Activated naive CD4-positive, alpha-beta T cell treated with anti-CD3 and anti-CD28 coated beads for 36 hours (primary cell): Measurements from ENCODE around the gene ARMC3. TPM values are rescaled to one million over a fixed set of nuclear protein-coding genes. Genes with fewer than 3 reads are reported as not detected.

Experiments
- CTCF ChIA-PET: fragments of 350-600 bp; sonication (Branson Sonifier 250); formaldehyde crosslinking; loops from one replicate; lab custom pipeline; 2021; ENCODE audit warnings: antibody characterized with exemption; lab: Charles Lee
- DNase-seq: peaks from one replicate; pipeline ENCODE4 v3.0.0-alpha.2; 2020
- H3K27ac Mint-ChIP-seq: one replicate; pipeline ENCODE4 v1.8.0; 2021; ENCODE audit warnings: mild to moderate bottlenecking, mixed read lengths
- H3K27me3 Mint-ChIP-seq: one replicate; pipeline ENCODE4 v1.8.0; 2021; ENCODE audit warnings: low read depth, mixed read lengths
- H3K36me3 Mint-ChIP-seq: one replicate; pipeline ENCODE4 v1.8.0; 2021; ENCODE audit warnings: low read depth, mixed read lengths
- H3K4me1 Mint-ChIP-seq: one replicate; pipeline ENCODE4 v1.8.0; 2021; ENCODE audit warnings: low read depth, mixed read lengths
- H3K4me3 Mint-ChIP-seq: one replicate; pipeline ENCODE4 v1.8.0; 2021; ENCODE audit warnings: mild to moderate bottlenecking, moderate library complexity, mixed read lengths
- H3K9me3 Mint-ChIP-seq: one replicate; pipeline ENCODE4 v1.8.0; 2021; ENCODE audit warnings: mixed read lengths
- intact Hi-C: fragments of 100-400 bp; cut with micrococcal nuclease; formaldehyde crosslinking; loops from one replicate; pipeline ENCODE4 v1.15.1; 2023
- total RNA-seq, 2 experiments: library from RNA; stranded (reverse); gene quantifications; one replicate each; pipeline ENCODE4 v1.2.3, GENCODE V29; 2021

The ARMC3 gene
- total RNA-seq, 2 experiments from 2014 or later, result not detected

DNA sequence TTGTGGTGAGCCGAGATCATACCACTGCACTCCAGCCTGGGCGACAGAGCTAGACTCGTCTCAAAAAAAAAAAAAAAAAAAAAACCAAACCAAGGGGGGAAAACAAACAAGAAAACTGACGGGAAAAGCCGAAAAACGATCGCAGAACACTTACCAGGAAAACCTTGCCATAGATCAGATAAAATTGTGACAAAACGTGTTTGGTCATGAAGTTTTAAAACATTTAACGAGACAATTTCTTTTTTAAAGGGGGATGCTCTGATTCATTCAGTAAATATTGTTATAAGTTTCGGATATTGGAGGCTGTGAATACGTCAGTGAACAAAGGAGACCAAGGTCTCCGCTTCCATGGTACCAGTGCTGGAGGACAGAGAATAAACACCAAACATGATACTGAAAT lies 77.3 kb downstream of the ARMC3 start:
- peaks cover 12% of the 10 kb centered on the region for H3K27me3 Mint-ChIP-seq
- CTCF ChIA-PET, result no interaction called here

DNA sequence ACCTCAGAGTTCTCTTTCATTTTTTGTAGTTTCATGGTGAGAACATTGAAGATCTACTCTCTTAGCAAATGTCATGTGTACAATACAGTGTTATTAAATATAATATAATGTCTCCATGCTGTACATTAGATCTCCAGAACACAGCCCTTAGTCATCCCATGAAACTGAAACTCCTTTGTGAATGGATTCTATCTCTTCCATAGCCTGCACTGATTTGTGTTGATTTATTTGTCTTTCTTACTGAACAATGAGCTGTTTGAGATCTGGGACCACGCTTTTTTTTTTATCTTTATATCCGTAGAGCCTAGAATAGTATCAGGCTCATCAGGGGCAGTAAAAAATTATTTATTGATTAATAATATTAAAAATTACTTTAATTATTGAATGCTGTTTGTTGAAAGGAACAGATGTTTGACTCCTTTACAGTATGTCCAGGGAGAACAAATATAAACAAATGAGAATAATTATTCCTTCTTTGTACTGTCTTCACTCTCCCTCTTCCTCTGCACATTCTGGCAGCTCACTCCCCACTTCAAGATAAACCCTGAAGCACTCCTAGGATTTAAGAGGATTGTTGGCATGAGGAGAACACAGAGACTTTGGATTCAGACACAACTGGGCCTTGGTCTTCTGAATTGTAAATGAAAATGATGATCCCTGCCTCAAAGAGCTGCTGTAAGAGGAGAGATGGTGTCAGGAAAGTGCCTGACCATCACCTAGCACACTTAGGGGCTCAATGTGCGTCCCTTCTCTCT lies 85.9 kb downstream of the ARMC3 start:
- Mint-ChIP-seq H3K4me1 (no peaks in the 10 kb centered on the region), H3K9me3 (no peaks in the 10 kb centered on the region), H3K36me3 (no peaks in the 10 kb centered on the region), H3K4me3 (no peak overlapping the region), H3K27me3 (peaks cover 7% of the 10 kb centered on the region), H3K27ac (no peak overlapping the region)
- intact Hi-C loops, result no loop called here
- CTCF ChIA-PET, result no interaction called here
- DNase-seq, result no peak

More for the DNA sequence above, 77.3 kb downstream of the ARMC3 start:
- H3K9me3 Mint-ChIP-seq, result no peaks in the 10 kb centered on the region
- H3K27ac Mint-ChIP-seq, result no peak overlapping the region
- H3K4me1 Mint-ChIP-seq, result no peaks in the 10 kb centered on the region
- H3K36me3 Mint-ChIP-seq, result no peaks in the 10 kb centered on the region
- no peak for DNase-seq
- no peak overlapping the region for H3K4me3 Mint-ChIP-seq
- intact Hi-C loops, result no loop called here

DNA sequence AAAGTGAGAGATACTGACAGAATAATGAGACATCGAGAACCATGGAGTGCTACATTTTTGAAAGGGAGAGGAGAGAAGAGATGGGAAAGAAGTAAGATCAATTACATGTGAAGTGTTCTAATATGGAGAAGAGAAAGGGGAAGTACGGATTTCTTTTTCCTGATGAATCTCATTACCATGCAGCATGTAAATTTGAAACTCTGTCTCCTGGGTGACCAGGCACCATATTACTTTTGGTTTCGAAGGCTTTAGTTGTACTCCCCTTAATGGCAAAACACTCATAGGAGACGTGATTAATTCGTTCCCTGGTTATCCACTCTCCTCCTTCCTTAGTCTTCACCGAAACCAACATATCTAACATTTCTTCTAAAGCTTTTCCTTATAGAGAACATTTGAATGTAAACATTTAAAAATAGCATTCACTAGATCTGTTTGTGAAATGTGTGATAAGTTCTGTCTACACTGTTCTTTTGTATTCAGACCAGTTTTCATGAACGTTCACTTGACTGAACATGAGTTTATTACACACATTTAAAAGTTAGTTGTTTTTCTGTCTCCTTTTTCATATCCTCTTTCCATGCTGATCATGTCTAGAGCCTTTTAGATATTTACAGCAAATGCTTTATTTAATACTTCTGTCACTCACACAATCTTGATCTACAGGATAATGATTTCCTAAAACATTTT lies 87.3 kb downstream of the ARMC3 start:
- Mint-ChIP-seq H3K36me3 (no peaks in the 10 kb centered on the region), H3K9me3 (no peaks in the 10 kb centered on the region), H3K27me3 (peaks cover 7% of the 10 kb centered on the region), H3K4me1 (no peaks in the 10 kb centered on the region), H3K27ac (no peak overlapping the region), H3K4me3 (no peak overlapping the region)
- DNase-seq, result no peak
- intact Hi-C loops, result no loop called here
- CTCF ChIA-PET, result interaction anchor here (0.7 kb wide), 1 partner anchor 1077 kb away, joined by 3 read pairs; no protein-coding TSS in a partner anchor

DNA sequence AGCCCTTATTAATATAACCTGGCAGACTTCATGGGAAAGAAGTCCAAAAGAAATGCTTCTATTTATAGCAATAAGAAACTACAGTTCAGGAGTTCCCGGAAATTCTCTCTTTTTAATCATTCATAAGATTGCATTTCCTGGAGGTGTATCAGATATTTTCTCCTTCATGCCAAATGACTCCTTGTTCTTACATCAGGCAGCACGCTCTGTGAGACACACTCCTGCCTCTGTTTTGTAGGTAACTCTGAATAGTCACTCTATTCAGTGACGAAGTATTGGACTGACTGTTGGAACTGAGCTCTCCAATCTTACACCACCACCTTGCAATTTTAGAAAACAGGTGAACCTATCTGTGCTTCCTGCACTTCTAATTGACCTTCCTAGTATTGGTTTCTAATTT lies 88.8 kb downstream of the ARMC3 start:
- H3K9me3 Mint-ChIP-seq, result peaks cover 2% of the 10 kb centered on the region
- no peaks in the 10 kb centered on the region for H3K4me1 Mint-ChIP-seq
- H3K4me3 Mint-ChIP-seq, result no peak overlapping the region
- no peak for DNase-seq
- H3K27ac Mint-ChIP-seq, result no peak overlapping the region
- no peaks in the 10 kb centered on the region for H3K36me3 Mint-ChIP-seq
- H3K27me3 Mint-ChIP-seq, result peaks cover 12% of the 10 kb centered on the region
- CTCF ChIA-PET, result no interaction called here
- intact Hi-C loops, result no loop called here

DNA sequence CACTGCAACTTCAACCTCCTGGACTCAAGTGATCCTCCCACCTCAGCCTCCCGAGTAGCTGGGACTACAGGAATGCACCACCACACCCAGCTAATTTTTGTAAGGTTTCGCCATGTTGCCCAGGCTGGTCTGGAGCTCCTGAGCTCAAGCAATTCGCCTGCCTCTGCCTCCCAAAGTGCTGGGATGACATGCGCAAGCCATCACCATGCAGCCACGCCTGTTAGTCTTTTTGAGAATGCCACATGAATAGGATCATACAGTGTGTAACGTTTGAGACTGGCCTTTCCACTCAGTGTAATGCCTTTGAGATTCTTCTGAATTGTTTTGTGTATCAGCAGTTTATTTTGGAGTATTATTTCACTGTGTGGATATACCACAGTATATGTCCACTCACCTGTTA lies 91.8 kb downstream of the ARMC3 start:
- Mint-ChIP-seq H3K4me3 (no peak overlapping the region), H3K9me3 (peaks cover 6% of the 10 kb centered on the region), H3K36me3 (peaks cover 1% of the 10 kb centered on the region), H3K27me3 (peaks cover 18% of the 10 kb centered on the region), H3K4me1 (no peaks in the 10 kb centered on the region), H3K27ac (no peak overlapping the region)
- CTCF ChIA-PET, result no interaction called here
- intact Hi-C loops, result no loop called here
- no peak for DNase-seq

DNA sequence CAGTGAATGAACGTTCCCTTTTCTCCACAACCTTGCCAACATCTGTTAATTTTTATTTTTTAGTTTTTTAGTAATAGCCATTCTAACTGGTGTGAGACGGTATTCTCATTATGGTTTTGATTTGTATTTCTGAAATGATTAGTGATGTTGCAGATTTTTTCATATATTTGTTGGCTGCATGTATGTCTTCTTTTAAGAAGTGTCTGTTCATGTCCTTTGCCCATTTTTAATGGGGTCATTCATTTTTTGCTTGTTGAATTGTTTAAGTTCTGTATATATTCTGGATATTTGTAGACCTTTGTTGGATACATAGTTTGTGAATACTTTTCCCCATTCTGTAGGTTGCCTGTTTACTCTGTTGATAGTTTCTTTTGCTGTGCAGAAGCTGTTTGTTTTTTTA lies 93.6 kb downstream of the ARMC3 start:
- no peak for DNase-seq
- CTCF ChIA-PET, result no interaction called here
- H3K9me3 Mint-ChIP-seq, result peaks cover 6% of the 10 kb centered on the region
- intact Hi-C loops, result no loop called here
- no peak overlapping the region for H3K4me3 Mint-ChIP-seq
- H3K4me1 Mint-ChIP-seq, result no peaks in the 10 kb centered on the region
- peaks cover 1% of the 10 kb centered on the region for H3K36me3 Mint-ChIP-seq
- peaks cover 27% of the 10 kb centered on the region for H3K27me3 Mint-ChIP-seq
- H3K27ac Mint-ChIP-seq, result no peak overlapping the region

DNA sequence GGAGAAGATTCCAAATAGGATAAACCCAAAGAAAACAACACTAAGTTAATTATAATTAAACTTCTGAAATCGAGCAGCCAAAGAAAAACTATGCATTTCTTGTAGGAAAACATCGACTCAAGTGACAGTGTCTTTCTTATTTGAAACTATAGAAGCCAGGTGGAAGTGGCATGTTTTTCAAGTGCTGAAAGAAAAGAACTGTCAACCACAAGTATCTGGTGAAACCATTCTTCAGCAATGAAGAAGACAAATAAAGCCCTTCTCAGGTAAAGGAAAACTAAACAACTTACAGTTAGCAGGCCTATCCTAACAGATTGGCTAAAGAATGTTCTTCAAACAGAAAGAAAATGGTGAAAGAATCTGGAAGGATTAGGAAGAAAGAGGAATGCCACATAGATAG lies 96.1 kb downstream of the ARMC3 start:
- Mint-ChIP-seq H3K27me3 (peaks cover 37% of the 10 kb centered on the region), H3K9me3 (peaks cover 6% of the 10 kb centered on the region), H3K36me3 (peaks cover 1% of the 10 kb centered on the region), H3K4me1 (no peaks in the 10 kb centered on the region), H3K27ac (no peak overlapping the region), H3K4me3 (no peak overlapping the region)
- DNase-seq, result no peak
- CTCF ChIA-PET, result no interaction called here
- intact Hi-C loops, result no loop called here

DNA sequence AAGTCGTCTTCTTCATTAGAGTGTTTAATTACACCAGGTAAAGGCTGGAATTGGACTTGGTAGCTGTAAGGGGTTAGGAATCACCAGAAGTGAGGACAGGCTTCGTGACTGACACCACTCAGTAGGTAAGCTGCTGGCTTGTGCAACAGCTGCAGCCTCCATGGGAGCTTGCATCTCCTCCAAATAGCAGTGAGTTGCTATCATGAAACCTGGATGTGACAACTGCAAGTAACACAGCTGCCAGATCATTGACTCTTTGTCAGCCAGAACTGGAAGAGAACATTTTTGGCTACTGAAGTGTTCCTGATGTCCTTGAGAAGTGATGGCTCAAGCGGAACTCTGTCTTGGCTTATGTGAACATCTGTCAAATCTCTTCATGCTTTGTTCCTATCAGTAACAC lies 103.5 kb downstream of the ARMC3 start:
- intact Hi-C loops, result no loop called here
- no peaks in the 10 kb centered on the region for H3K9me3 Mint-ChIP-seq
- no peaks in the 10 kb centered on the region for H3K36me3 Mint-ChIP-seq
- CTCF ChIA-PET, result no interaction called here
- H3K27ac Mint-ChIP-seq, result no peak overlapping the region
- peaks cover 27% of the 10 kb centered on the region for H3K27me3 Mint-ChIP-seq
- H3K4me1 Mint-ChIP-seq, result no peaks in the 10 kb centered on the region
- no peak overlapping the region for H3K4me3 Mint-ChIP-seq
- DNase-seq, result no peak

DNA sequence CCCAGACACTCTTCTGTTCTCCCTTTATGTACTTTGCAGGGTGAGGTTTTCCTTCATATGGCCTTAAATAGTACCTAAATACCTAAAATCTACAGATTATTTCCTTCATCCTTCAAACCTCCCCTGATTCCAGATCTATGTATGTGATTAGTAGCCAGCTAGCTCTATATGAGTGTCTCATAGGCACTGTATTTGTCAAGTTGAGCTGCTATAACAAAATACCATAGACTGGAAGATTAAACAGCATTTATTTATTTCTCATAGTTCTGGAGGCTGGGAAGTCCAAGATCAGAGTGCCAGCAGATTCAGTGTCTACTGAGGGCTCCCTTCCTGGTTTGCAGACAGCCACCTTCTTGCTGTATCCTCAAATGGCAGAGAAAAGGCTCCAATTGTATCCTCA lies 106.9 kb downstream of the ARMC3 start:
- CTCF ChIA-PET, result no interaction called here
- intact Hi-C loops, result no loop called here
- H3K27me3 Mint-ChIP-seq, result peaks cover 19% of the 10 kb centered on the region

DNA sequence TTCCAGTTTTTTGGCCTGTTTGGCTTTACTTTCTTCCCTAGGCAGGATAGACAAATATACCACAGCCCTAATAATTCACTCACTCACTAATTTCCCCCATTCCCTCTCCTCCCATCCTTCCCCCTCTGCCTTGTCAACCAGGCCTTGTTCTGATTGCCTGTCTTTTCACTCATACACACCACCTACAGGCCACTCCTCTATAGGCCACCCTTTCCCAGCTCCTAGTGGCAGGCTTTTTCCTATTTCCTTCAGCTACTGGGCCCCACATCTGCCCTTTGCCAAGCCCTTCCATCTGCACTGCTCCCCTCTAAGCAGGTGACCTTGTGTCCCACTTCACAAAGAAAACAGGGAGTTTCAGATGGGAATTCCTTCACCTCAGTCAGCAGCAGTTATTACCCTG lies 107.7 kb downstream of the ARMC3 start:
- no peak overlapping the region for H3K27ac Mint-ChIP-seq
- no peaks in the 10 kb centered on the region for H3K4me1 Mint-ChIP-seq
- H3K36me3 Mint-ChIP-seq, result no peaks in the 10 kb centered on the region
- CTCF ChIA-PET, result no interaction called here
- no peak for DNase-seq
- peaks cover 4% of the 10 kb centered on the region for H3K9me3 Mint-ChIP-seq
- H3K27me3 Mint-ChIP-seq, result peaks cover 18% of the 10 kb centered on the region
- intact Hi-C loops, result no loop called here
- no peak overlapping the region for H3K4me3 Mint-ChIP-seq

More for the DNA sequence above, 106.9 kb downstream of the ARMC3 start:
- no peaks in the 10 kb centered on the region for H3K36me3 Mint-ChIP-seq
- H3K27ac Mint-ChIP-seq, result no peak overlapping the region
- DNase-seq, result no peak
- H3K4me3 Mint-ChIP-seq, result no peak overlapping the region
- no peaks in the 10 kb centered on the region for H3K9me3 Mint-ChIP-seq
- H3K4me1 Mint-ChIP-seq, result no peaks in the 10 kb centered on the region

DNA sequence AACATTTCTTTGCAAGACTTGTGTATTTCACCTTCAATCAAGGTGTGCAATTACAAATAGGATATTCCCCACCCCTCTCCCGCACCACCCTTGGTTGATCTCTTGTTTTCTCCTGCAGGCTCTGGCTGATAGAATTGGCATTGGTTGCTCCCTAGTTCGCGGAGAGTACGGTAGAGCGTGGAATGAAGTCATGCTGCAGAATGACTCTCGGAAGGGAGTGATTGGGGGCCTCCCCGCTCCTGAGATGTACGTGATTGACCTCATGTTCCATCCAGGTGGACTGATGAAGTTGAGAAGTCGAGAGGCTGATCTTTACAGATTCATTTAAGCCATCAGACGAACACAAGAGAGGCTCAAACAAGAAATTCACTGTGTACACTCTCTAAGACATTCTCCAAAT lies 109.3 kb downstream of the ARMC3 start:
- CTCF ChIA-PET, result no interaction called here
- DNase-seq, result no peak
- intact Hi-C loops, result no loop called here
- Mint-ChIP-seq H3K4me3 (no peak overlapping the region), H3K27ac (no peak overlapping the region), H3K9me3 (peaks cover 4% of the 10 kb centered on the region), H3K4me1 (no peaks in the 10 kb centered on the region), H3K36me3 (no peaks in the 10 kb centered on the region), H3K27me3 (peaks cover 10% of the 10 kb centered on the region)

DNA sequence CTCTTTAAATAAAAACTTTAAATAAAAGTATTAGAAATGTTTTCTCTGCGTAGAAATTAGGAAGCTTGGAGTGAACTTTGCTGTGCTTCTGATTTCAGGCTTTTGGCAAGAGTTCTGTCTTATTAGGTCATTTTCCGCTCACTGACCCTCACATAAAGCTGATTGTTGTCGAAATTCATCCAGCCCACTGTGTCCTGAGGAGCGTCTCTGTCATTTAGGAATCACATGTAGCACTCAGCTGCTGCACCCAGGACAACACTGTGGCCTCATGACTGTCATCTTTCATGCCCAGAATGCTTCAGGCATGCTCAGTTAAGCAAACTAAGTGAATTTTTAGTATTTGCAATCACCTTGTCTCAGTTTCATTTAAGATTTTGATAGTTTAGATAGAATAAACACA lies 109.7 kb downstream of the ARMC3 start:
- CTCF ChIA-PET, result no interaction called here
- no peak for DNase-seq
- Mint-ChIP-seq H3K9me3 (peaks cover 4% of the 10 kb centered on the region), H3K4me1 (no peaks in the 10 kb centered on the region), H3K4me3 (no peak overlapping the region), H3K27ac (no peak overlapping the region), H3K27me3 (peaks cover 10% of the 10 kb centered on the region), H3K36me3 (no peaks in the 10 kb centered on the region)
- intact Hi-C loops, result no loop called here

DNA sequence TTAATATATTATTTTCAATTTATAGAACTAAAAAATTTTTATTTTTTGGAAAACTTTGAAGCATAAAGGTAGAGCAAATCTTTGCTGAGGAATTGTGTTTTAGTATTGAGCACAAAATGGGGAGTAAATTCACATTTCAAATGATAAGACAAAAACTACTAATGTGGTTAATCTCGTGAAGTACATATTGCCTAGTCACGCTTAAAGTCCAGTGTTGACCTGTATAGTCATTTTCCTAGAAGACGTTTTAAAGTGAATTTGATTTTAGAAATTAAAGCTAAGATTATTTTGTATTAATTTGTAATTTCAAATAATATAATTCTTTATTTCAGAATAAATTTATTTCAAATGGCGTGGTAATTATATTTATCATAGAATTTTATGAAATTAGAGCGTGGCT lies 110.3 kb downstream of the ARMC3 start:
- CTCF ChIA-PET, result no interaction called here
- Mint-ChIP-seq H3K9me3 (peaks cover 4% of the 10 kb centered on the region), H3K36me3 (no peaks in the 10 kb centered on the region), H3K4me3 (no peak overlapping the region), H3K27ac (no peak overlapping the region), H3K4me1 (no peaks in the 10 kb centered on the region), H3K27me3 (peaks cover 10% of the 10 kb centered on the region)
- intact Hi-C loops, result no loop called here
- DNase-seq, result no peak
